GM10847 (cell line): ENCODE results near the gene OR2B2.

Source experiments
- POLR2A ChIP-seq: IDR thresholded peaks from 2 replicates; pipeline ENCODE4 v1.6.1; 2011; ENCODE audit not compliant: insufficient read length; ENCODE audit errors: extremely low read depth

The OR2B2 gene

GRCh38 chr6:27872642-27873020 lies 39.6 kb downstream of the OR2B2 start:
- TF ChIP-seq POLR2A, result no peak

- peak; percentile 100 for TF ChIP-seq POLR2A
Measured at GRCh38 chr6:27871924-27872638, 40.1 kb downstream of the OR2B2 start.

- TF ChIP-seq POLR2A, result no peak
Measured at GRCh38 chr6:27870291-27870870, 41.8 kb downstream of the OR2B2 start.

GRCh38 chr6:27868311-27868710 lies 43.9 kb downstream of the OR2B2 start:
- no peak for TF ChIP-seq POLR2A

GRCh38 chr6:27867945-27868300 lies 44.3 kb downstream of the OR2B2 start:
- TF ChIP-seq POLR2A, result no peak

- peak; percentile 97 for TF ChIP-seq POLR2A
Measured at GRCh38 chr6:27867051-27867944, 44.9 kb downstream of the OR2B2 start.

GRCh38 chr6:27866357-27867050 lies 45.7 kb downstream of the OR2B2 start:
- TF ChIP-seq POLR2A, result peak; percentile 82

GRCh38 chr6:27865850-27866356 lies 46.3 kb downstream of the OR2B2 start:
- peak; percentile 85 for TF ChIP-seq POLR2A

- peak; percentile 96 for TF ChIP-seq POLR2A
Measured at GRCh38 chr6:27864906-27865849, 47.0 kb downstream of the OR2B2 start.

GRCh38 chr6:27863962-27864905 lies 48.0 kb downstream of the OR2B2 start:
- peak; percentile 19 for TF ChIP-seq POLR2A

GRCh38 chr6:27862396-27863066 lies 49.7 kb downstream of the OR2B2 start:
- no peak for TF ChIP-seq POLR2A

- no peak for TF ChIP-seq POLR2A
Measured at GRCh38 chr6:27861861-27862260, 50.3 kb downstream of the OR2B2 start.
